IPS-18c (cell line): ENCODE data around the gene PRKCH.
"Not testable (repeated sequence)": the region's sequence is repeated elsewhere in the genome, so short reads cannot be mapped to it uniquely, and the experiment has no call there.

Experiments
- H3K4me3 ChIP-seq: 2 replicates; pipeline ENCODE4 v1.7.0; 2013; ENCODE audit warnings: low read depth, mild to moderate bottlenecking, low read length, moderate library complexity; ENCODE audit not compliant: insufficient read depth
- H3K9me3 ChIP-seq: one replicate; pipeline ENCODE4 v1.6.1; 2013; ENCODE audit warnings: mild to moderate bottlenecking, low read length, moderate library complexity; ENCODE audit not compliant: control insufficient read depth, insufficient read depth

PRKCH gene

DNA sequence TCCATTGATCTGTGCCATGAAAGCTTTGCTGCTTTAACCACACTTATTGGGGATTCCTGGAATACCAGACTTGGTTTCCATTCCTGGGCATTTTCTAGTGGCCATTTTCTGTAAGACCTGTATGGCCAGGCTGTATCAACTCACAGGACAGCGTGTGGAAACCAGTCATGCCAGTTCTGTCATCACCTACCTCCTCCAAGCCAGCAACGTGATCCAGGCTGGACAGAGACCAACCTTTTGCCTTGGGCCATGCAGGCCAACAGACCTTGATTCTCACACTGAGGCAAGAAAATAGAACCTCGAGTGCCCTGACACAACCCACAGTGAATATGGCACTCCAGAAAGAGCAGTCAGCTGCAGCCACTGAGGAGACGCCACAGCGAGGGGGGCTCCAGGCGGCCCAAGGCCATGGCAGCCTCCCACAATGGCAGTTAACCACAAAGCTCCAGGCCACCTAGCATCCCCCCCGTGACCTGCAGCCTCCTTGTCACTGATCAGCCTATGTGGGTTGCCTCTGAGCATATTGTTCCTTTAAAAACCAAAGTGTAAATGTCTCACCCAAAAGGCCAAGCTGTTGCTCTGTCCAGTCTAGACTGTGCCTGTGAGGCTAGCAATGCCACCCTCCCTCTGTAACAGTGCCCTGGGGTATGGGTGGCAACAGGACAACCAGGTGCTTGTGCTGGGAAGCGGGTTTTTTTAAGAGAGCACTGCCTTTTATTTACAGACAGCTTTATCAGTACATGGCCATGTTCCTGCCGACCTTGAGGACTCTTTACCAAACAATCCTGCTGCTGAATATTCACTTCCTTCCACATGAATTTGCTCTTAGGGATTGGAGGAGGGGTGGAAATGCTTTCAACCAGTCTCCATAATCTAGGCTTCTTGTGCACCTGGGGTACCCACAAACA, 205.3 kb downstream of the PRKCH start:
- H3K9me3 ChIP-seq = no peaks in the 10 kb centered on the region
- H3K4me3 ChIP-seq = no peak overlapping the region

DNA sequence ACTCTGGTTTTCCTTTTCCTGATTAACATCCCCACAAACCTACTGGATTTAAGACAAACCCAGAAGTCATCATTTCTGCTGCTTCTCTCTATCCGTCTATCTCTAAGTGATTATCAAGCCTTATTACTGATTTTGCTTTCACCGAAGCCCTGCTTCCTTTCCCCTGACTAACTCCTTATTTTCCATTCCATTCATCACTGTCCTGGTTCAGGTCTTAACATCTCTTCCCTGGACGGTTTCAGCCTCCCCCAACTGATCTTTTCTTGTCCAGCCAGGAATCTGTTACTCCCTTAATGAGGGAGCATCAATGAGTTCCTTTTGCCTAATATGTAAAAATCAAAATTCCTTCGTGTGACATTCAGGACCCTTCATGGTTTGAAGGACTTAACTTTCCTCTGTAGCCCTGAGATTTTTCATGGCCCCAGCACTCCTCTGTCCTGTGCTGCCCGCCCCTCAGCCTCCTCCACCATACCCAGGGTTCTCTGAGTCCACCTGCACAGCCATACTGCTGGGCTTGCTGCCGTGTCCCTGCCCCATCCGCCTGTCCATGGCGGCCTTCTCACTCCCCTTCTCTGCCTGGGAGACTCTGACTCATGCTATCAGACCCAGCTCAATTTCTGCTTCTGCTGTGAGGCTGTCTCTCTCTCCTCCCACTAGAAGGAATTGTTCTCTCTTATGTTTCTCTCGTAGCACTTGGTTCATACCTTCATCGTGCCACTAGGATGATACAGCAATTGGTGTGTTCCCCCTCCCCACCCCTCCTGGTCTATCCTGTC, 206.1 kb downstream of the PRKCH start:
- H3K9me3 ChIP-seq = no peaks in the 10 kb centered on the region
- H3K4me3 ChIP-seq = no peak overlapping the region

DNA sequence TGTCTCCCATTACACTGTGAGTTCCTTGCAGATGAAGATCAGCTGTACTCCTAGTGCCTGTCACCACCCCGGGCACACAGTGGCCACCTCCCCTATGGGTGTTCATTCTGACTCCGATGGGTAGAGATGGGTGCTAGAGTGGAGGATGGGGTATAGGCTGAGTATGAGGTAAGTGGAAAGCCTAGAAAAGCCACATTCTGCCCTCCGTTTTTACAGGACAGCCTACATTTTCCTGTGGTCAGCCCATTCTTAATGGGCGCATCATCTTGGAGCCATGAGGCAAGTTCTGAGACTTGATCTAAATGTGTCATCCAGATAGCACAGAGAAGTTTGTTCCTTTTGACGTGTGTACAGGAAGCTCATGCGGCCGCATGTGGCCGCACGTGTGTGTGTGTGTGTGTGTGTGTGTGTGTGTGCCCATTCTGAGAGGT, 207.2 kb downstream of the PRKCH start:
- Histone ChIP-seq H3K9me3 (no peaks in the 10 kb centered on the region), H3K4me3 (no peak overlapping the region)

DNA sequence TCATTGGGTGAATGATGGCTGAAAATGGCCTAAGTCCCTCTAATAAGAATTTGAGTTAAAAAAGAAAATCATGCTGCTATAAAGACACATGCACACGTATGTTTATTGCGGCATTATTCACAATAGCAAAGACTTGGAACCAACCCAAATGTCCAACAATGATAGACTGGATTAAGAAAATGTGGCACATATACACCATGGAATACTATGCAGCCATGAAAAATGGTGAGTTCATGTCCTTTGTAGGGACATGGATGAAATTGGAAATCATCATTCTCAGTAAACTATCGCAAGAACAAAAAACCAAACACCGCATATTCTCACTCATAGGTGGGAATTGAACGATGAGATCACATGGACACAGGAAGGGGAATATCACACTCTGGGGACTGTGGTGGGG, 208.0 kb downstream of the PRKCH start:
- not testable (repeated sequence) for H3K9me3 ChIP-seq, H3K4me3 ChIP-seq

DNA sequence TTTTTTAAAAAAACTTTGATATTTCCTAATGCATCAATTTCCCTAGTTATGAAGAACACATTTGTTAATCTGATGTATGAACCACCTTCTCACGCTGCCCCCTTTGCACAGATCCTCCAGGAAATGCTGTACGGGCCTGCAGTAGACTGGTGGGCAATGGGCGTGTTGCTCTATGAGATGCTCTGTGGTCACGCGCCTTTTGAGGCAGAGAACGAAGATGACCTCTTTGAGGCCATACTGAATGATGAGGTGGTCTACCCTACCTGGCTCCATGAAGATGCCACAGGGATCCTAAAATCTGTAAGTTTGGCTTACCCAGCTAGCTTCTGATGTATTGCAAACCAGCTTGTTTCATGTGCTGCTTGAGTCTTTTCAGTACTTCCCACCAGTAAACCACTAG, 208.9 kb downstream of the PRKCH start:
- Histone ChIP-seq H3K9me3 (no peaks in the 10 kb centered on the region), H3K4me3 (no peak overlapping the region)

DNA sequence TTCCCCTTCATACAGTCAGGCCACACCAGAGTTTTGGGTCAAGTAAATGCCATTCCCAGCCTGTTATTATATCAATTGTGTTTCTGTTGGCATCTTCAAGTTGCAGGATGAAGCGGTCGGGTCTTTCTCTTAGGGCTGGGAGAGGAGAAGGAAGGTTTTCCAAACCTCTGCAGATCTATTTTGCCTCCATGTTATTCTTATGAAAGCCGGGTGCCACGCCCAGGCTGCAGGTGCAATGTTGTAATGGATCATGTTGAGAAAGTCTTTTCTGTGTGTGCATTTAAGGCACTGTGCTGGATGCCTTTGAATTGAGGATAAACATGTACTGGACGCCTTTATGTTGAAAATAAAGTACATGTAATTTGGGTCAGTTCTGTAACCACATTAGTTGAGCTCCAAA, 209.5 kb downstream of the PRKCH start:
- H3K4me3 ChIP-seq = no peak overlapping the region
- H3K9me3 ChIP-seq = no peaks in the 10 kb centered on the region

DNA sequence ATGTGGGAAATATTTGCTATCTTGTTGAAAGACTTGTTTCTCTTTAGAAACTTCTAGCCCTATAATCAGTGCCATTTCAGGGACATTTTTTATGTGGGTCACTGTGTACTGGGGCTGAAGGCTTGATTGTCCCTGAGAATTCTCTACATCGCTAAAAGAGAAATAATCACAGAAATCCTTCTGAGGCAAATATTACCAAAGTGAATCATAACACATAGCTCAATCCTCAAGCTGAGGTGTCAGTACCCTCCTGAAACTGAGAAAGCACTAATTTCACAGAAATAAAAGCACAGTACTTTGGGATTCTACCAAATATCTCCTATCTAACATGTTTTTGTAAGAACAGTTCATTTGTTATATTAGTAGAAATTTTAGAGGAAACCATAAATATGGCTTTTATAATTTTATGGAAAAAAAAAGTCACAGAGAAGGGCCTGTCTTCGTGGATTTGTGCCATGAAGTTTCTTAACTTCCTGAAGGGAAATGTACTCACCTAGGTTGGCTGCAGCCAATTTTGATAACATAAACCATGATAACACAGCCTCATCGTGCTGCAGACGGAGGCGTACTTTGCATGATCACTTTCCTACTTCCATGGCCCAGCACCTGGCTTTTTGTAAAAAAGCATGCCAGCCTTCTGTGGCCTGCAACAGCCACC, 210.2 kb downstream of the PRKCH start:
- H3K9me3 ChIP-seq = no peaks in the 10 kb centered on the region
- no peak overlapping the region for H3K4me3 ChIP-seq

DNA sequence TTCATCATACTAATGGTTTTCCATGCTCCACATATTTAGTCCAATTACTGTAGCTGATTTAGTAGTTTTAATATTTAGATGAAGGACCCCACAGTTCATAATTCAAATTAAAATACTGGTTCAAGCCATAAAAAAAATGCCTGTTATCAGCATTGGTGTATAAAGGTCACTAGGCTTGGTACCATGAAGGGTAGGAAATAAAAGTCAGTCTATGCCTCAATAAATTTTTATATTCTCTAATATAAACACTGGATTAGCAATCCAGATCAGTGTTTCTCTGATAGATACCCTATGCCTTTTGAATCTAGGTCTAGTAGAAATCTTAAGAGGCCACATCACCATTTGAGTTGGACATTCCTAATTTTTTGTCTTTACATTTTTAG, 210.7 kb downstream of the PRKCH start:
- no peaks in the 10 kb centered on the region for H3K9me3 ChIP-seq
- no peak overlapping the region for H3K4me3 ChIP-seq

DNA sequence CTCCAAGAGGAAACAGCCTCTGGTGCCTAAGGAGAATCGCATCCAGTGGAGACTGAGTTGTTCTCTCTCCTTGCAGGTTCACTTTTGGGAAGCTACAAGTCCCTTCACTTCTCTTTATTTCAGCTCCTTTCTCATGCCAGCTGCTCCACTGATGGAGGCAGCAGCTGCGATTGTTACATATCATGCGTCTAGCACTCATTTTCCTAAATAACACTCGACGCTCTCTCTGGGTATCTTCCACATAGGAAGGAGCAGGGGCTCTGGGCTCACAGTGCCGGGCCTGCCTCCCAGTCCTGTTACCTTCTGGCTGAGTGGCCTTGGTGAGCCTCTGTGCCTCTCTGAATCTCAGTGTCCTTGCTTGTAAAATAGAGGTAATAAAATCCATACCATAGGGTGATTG, 211.4 kb downstream of the PRKCH start:
- Histone ChIP-seq H3K9me3 (no peaks in the 10 kb centered on the region), H3K4me3 (no peak overlapping the region)

DNA sequence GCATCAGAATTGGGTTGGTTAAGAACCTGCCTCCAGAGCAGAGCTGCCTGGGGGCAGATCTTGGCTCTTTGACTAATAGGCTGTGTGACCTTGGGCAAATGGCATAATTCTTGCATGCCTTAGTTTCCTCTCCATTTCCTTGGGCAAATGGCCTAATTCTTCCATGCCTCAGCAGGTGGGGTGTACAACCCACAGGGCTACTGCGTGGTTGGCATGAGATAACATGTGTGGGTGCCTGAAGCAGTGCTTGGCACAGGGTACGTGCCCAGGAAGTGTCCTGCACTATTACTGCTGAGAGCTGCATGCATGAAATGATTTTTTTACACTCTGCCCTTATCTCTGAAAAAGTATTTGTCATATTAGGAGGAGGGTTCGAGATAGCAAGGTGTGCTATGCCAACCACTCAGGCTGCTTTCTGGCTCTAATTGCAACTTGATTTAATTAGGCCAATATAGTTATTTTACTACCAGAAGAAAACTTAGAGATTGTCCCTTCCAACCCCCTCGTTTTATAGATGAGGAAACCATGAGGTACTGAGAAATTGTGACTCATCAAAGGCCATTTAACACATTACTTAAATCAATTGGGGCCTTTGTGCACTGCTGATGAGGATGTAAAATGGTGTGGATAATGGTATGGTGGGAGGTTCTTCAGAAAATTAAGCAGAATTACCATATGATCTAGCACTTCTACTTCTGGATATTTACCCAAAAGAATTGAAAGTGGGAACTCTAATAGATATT, 212.3 kb downstream of the PRKCH start:
- H3K4me3 ChIP-seq = no peak overlapping the region

DNA sequence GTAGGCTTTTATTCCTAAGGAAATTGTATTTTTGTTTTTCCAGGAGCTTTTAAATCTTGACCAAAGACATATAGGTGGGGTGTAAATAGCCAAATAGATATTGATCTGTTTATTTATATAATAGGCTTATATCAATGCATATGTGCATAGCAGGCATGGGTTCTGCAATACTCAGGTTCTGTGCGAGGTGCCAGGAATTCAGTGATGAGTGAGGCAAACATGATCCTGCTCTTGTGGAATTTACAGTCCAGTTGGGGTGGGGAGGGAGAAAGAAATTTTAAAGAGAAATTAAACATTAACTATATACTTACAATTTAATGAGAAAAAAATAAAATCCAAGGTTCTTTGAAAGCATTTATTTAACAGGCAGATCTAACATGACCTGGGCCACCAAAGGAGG, 213.7 kb downstream of the PRKCH start:
- Histone ChIP-seq H3K4me3 (no peak overlapping the region), H3K9me3 (no peaks in the 10 kb centered on the region)

More for the DNA sequence above, 212.3 kb downstream of the PRKCH start:
- no peaks in the 10 kb centered on the region for H3K9me3 ChIP-seq

DNA sequence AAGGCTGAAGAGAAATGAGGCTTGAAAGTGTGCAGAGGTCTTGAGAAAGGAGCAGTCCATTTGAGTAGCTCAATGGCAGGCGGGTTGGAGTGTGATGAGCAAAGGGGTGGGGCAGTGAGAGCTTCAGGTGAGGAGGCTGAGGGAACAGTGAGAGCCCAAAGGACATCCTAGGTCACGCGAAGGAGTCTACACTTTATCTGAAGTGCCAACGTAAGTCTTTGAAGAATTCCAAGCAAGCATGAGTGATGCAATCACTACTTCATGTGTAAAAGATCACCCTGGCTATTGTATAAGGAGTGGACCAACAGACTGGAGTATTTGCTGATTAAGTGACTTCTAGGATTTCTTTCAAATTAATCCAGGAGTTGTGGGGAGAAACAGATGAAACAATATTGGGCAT, 214.1 kb downstream of the PRKCH start:
- Histone ChIP-seq H3K9me3 (no peaks in the 10 kb centered on the region), H3K4me3 (no peak overlapping the region)

DNA sequence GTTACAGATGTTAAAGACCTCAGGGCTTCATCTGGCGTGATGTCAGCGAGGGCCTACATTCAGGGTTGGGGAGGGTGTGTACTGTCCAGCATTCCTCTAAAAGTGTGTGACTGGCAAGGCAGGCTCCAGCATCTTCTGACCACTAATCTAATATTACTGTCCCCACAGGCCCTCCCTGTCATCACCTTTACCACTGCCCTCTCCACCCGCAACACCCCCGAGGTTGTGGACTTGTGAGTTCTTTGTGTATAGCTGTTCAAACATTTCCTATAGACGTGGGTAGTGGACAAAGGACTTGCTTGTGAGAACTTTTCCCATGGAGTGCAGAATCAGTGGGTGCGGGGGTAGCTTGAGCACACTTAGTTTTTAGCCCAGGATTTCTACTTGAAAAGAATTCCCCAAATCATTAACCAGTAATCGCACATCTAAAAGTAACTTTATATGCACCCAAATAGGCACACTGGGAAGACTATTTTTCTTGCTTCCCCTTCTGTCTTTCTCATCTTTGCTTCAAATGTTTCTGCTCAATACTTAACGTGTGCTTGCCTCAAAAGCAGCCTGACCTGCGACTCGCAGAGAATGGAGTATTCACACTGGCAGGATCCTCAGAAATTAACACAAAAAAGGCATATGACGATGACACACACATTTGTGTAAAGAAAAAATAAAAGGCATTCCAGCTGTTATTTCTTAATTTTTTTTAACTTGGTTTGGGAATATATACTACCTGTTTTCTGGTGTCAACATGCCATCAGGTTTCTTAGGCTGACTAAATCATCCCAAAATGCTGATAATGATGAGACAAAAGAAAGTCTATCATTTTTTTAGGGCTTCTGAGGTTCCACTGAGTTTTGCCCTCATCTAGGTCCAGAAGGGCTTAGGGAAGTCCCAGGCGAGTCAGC, 215.5 kb downstream of the PRKCH start:
- Histone ChIP-seq H3K9me3 (no peaks in the 10 kb centered on the region), H3K4me3 (no peak overlapping the region)

DNA sequence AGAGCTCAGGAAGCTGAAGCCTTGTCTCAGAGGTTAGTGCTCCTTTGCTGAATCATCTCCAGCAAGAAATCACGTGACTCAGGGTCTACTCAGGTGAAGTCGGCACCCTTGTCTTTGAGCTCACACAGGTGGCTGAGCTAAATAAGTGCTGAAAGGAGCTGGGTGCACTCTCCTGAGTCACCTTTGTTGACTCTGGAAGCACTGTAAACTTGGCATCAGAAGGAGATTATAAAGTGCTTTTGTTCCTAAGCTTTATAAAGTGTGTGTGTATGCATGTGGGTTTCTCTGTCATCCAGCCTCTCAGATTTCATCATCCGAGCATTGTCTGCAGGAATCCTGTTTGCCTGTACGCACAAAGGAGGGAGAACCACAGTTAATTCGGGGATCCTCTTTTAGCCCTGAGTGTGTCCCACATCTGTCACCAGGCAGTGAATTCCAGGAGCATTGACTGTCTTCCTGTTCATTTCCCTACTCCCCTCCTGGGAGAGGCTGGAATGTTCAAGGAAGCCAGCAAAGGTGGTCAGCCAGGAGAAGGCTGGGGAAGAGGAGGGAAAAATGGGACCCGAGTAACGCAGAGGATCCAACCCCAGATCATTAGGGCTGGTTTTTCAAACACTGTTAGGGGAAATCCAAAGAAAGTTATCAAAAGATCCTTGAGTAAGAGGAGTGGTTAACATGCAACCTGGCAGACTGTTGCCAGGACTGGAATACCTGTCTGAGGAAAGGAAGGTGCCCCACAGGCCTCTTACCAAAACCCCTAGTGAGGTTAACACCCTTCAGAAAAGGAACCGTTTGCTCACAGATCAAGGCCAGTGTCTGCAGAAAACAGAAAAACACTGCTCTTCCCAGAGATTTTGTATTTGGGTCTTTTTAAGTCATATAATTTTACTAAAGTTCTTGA, 216.4 kb downstream of the PRKCH start:
- no peaks in the 10 kb centered on the region for H3K9me3 ChIP-seq
- H3K4me3 ChIP-seq = no peak overlapping the region

DNA sequence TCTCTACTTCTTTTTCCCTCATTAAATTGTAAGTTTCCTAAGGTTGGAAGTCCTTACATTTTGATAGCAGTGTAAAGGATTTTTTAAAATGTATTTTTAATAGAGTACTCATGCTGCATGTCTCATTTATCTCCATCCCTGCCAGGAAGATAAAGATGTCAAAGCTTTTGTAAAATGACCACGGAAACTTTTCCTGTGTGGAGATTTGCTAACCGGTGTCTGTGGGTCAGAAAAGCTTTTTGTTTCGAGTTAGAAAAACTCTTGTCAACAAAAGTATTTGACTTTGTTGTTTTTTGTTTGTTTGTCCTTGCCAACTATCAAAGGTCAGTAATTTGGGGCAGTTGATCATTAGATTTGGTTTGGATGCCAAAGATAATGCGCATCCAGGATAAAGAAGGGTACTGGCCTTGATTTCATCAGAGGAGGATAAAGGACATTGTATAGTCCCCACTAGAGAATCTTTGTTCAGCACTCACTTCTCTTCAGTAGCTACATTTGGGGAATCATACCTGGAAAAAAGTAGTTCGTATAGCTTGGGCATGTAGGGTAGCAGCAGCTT, 217.2 kb downstream of the PRKCH start:
- Histone ChIP-seq H3K9me3 (no peaks in the 10 kb centered on the region), H3K4me3 (no peak overlapping the region)
